ENCODE results near the gene TTC39A. TPM values are rescaled to one million over a fixed set of nuclear protein-coding genes. Genes with fewer than 3 reads are reported as not detected.

Gene TTC39A
- total RNA-seq, 1 experiment from 2014 or later: 8.3 TPM

DNA sequence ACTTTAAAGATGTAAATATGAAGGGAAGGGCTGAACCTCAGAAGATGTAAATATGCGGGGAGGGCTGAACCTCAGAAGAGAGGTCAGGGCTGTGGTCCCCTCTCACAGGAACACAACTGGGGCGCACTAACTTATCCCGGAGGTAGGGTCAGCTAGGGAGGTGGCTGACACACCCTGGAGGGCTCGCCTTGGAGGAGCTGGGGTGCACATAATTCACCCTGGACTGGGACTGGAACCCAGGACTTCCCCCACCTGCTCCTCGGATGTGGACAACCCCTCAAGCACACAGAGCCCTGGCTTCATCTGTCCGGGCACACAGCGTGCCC is 13.9 kb upstream of the TTC39A start:
- no peak overlapping the region for H3K27ac ChIP-seq (ENCODE audit: low read length)
- ChIA-PET CTCF (no interaction called here), POLR2A (no interaction called here)
- H3K36me3 ChIP-seq (ENCODE audit: control insufficient read depth, insufficient read depth, low read length): no peaks in the 10 kb centered on the region
- no peaks in the 10 kb centered on the region; the same call in 1 of the 2 replicates for H3K27me3 ChIP-seq (ENCODE audit: control insufficient read depth, insufficient read depth, low read length)
- BruUV-seq (replicated peaks): no TSS peak
- H3K4me3 ChIP-seq (ENCODE audit: low read depth in 2 of 2, low read length in 2 of 2): peak overlapping the region in 1 of 2 experiments; percentile 48; a peak in 3 of 4 replicates
- no peaks in the 10 kb centered on the region for H3K4me1 ChIP-seq (ENCODE audit: control insufficient read depth, insufficient read depth, low read length)
- ATAC-seq (no peak), DNase-seq (ENCODE audit: low read depth, low spot score) (no peak)
- intact Hi-C loops (cut with micrococcal nuclease; ENCODE audit: unreplicated experiment) (no loop called here), in situ Hi-C loops (cut with HindIII; ENCODE audit: low pct_unique_long_range_greater_than_20kb, low sequenced_read_pairs) (no loop called here)
- TF ChIP-seq, protein P1, sequence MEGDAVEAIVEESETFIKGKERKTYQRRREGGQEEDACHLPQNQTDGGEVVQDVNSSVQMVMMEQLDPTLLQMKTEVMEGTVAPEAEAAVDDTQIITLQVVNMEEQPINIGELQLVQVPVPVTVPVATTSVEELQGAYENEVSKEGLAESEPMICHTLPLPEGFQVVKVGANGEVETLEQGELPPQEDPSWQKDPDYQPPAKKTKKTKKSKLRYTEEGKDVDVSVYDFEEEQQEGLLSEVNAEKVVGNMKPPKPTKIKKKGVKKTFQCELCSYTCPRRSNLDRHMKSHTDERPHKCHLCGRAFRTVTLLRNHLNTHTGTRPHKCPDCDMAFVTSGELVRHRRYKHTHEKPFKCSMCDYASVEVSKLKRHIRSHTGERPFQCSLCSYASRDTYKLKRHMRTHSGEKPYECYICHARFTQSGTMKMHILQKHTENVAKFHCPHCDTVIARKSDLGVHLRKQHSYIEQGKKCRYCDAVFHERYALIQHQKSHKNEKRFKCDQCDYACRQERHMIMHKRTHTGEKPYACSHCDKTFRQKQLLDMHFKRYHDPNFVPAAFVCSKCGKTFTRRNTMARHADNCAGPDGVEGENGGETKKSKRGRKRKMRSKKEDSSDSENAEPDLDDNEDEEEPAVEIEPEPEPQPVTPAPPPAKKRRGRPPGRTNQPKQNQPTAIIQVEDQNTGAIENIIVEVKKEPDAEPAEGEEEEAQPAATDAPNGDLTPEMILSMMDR (IDR thresholded peaks at IDR 0.05): no peak
- no peak for TF ChIP-seq TCF7L2 (IDR thresholded peaks at IDR 0.05; ENCODE audit: low read depth, low read length)
- no peak for TF ChIP-seq POLR2AphosphoS5 (IDR thresholded peaks at IDR 0.05; ENCODE audit: low read depth, low read length)
- no peak for TF ChIP-seq SIN3A (IDR thresholded peaks at IDR 0.05; ENCODE audit: borderline replicate concordance, insufficient read depth, low read depth, low read length)
- TF ChIP-seq, protein P2, sequence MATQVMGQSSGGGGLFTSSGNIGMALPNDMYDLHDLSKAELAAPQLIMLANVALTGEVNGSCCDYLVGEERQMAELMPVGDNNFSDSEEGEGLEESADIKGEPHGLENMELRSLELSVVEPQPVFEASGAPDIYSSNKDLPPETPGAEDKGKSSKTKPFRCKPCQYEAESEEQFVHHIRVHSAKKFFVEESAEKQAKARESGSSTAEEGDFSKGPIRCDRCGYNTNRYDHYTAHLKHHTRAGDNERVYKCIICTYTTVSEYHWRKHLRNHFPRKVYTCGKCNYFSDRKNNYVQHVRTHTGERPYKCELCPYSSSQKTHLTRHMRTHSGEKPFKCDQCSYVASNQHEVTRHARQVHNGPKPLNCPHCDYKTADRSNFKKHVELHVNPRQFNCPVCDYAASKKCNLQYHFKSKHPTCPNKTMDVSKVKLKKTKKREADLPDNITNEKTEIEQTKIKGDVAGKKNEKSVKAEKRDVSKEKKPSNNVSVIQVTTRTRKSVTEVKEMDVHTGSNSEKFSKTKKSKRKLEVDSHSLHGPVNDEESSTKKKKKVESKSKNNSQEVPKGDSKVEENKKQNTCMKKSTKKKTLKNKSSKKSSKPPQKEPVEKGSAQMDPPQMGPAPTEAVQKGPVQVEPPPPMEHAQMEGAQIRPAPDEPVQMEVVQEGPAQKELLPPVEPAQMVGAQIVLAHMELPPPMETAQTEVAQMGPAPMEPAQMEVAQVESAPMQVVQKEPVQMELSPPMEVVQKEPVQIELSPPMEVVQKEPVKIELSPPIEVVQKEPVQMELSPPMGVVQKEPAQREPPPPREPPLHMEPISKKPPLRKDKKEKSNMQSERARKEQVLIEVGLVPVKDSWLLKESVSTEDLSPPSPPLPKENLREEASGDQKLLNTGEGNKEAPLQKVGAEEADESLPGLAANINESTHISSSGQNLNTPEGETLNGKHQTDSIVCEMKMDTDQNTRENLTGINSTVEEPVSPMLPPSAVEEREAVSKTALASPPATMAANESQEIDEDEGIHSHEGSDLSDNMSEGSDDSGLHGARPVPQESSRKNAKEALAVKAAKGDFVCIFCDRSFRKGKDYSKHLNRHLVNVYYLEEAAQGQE (IDR thresholded peaks at IDR 0.05; ENCODE audit: insufficient read depth in 1 of 2, low read depth in 2 of 2, low read length in 1 of 2): no peak
- no peaks in the 10 kb centered on the region for H3K9me3 ChIP-seq (ENCODE audit: control insufficient read depth, insufficient read depth, low read depth, low read length)

DNA sequence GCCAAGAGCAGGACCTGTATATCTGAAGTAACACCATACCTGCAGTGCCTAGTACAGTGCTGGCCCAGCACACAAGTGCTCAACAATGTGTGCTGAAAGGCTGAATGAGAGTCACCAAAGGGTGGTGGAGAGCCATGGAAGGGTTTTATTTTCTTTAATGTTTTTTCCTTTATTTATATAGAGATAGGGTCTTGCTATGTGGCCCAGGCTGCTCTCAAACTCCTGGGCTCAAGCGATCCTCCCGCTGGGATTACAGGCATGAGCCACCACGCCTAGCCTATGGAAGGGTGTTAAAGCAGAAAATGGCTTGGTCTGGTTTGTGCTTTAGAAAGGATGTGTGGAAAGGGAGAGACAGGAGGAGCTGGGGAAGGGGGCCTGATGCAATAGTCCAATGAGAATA is 13.3 kb upstream of the TTC39A start:
- no TSS peak for BruUV-seq (replicated peaks)
- intact Hi-C loops (cut with micrococcal nuclease; ENCODE audit: unreplicated experiment): no loop called here

More for the DNA sequence above, 13.3 kb upstream of the TTC39A start:
- Histone ChIP-seq H3K4me1 (ENCODE audit: control insufficient read depth, insufficient read depth, low read length) (no peaks in the 10 kb centered on the region), H3K27me3 (ENCODE audit: control insufficient read depth, insufficient read depth, low read length) (no peaks in the 10 kb centered on the region; the same call in 1 of the 2 replicates), H3K27ac (ENCODE audit: low read length) (no peak overlapping the region), H3K4me3 (ENCODE audit: low read depth in 2 of 2, low read length in 2 of 2) (no peak overlapping the region), H3K9me3 (ENCODE audit: control insufficient read depth, insufficient read depth, low read depth, low read length) (no peaks in the 10 kb centered on the region), H3K36me3 (ENCODE audit: control insufficient read depth, insufficient read depth, low read length) (no peaks in the 10 kb centered on the region)
- CTCF ChIA-PET: no interaction called here
- in situ Hi-C loops (cut with HindIII; ENCODE audit: low pct_unique_long_range_greater_than_20kb, low sequenced_read_pairs): no loop called here
- no peak for DNase-seq (ENCODE audit: low read depth, low spot score)
- no peak for ATAC-seq
- POLR2A ChIA-PET: no interaction called here
- TF ChIP-seq TCF7L2 (IDR thresholded peaks at IDR 0.05; ENCODE audit: low read depth, low read length) (no peak), SIN3A (IDR thresholded peaks at IDR 0.05; ENCODE audit: borderline replicate concordance, insufficient read depth, low read depth, low read length) (no peak), POLR2AphosphoS5 (IDR thresholded peaks at IDR 0.05; ENCODE audit: low read depth, low read length) (no peak)
- TF ChIP-seq, protein P2 (IDR thresholded peaks at IDR 0.05; ENCODE audit: insufficient read depth in 1 of 2, low read depth in 2 of 2, low read length in 1 of 2): no peak
- TF ChIP-seq, protein P1 (IDR thresholded peaks at IDR 0.05): no peak

Data from Panc1 (cell line).